HEK293 (cell line): Measurements from ENCODE around the gene NIP7.

Experiments used
- CTCF ChIA-PET: fragments of 350-600 bp; formaldehyde crosslinking; extraction: SDS; loops from one replicate; lab custom pipeline; 2021; ENCODE audit warnings: antibody characterized with exemption; lab: Yijun Ruan, JAX
- POLR2A ChIA-PET: fragments of 300-600 bp; formaldehyde crosslinking; extraction: SDS; loops from one replicate; lab custom pipeline; 2020; ENCODE audit warnings: antibody characterized with exemption, inconsistent platforms; lab: Yijun Ruan, JAX
- H3K27ac ChIP-seq: fragments of 200-500 bp; sonication (Bioruptor generic); 2 replicates; pipeline ENCODE4 v1.5.1; 2014; ENCODE audit warnings: low read depth, low read length, control low read depth, inconsistent platforms; ENCODE audit errors: extremely low read depth
- H3K36me3 ChIP-seq, 2 experiments: fragments of 200-500 bp in 1 of 2; sonication (Bioruptor generic) in 1 of 2; 1 replicate in 1 of 2; 2 replicates in 1 of 2; pipeline ENCODE4 v1.5.1; 2014 to 2017; ENCODE audit warnings: inconsistent platforms in 2 of 2, low read length in 2 of 2; ENCODE audit not compliant: control insufficient read depth in 2 of 2, insufficient read depth in 1 of 2
- H3K4me1 ChIP-seq: fragments of 200-500 bp; sonication (Bioruptor generic); 2 replicates; pipeline ENCODE4 v1.5.1; 2014; ENCODE audit warnings: mild to moderate bottlenecking, low read length, inconsistent platforms; ENCODE audit not compliant: control insufficient read depth, insufficient read depth
- H3K4me3 ChIP-seq: 2 replicates; pipeline ENCODE4 v1.5.1; 2011; ENCODE audit warnings: low read depth, mild to moderate bottlenecking, control low read depth, low read length, moderate library complexity
- H3K9me3 ChIP-seq: fragments of 200-500 bp; sonication (Bioruptor generic); 2 replicates; pipeline ENCODE4 v1.5.1; 2014; ENCODE audit warnings: low read depth, low read length, inconsistent platforms; ENCODE audit not compliant: control insufficient read depth, insufficient read depth
- EGR2 ChIP-seq: fragments of 450-650 bp; formaldehyde crosslinking; IDR thresholded peaks from 2 replicates; pipeline ENCODE4 v1.5.1; 2016; ENCODE audit warnings: low read depth, missing biosample characterization, missing genetic modification characterization
- MYNN ChIP-seq: fragments of 450-650 bp; formaldehyde crosslinking; IDR thresholded peaks from 2 replicates; pipeline ENCODE4 v1.5.1; 2016; ENCODE audit warnings: missing biosample characterization, missing genetic modification characterization, borderline replicate concordance
- ZBTB7A ChIP-seq: fragments of 450-650 bp; formaldehyde crosslinking; IDR thresholded peaks from 2 replicates; pipeline ENCODE4 v1.5.1; 2016; ENCODE audit warnings: low read depth, missing biosample characterization, missing genetic modification characterization
- ZBTB8A ChIP-seq: fragments of 450-650 bp; formaldehyde crosslinking; IDR thresholded peaks from 2 replicates; pipeline ENCODE4 v1.5.1; 2016; ENCODE audit warnings: missing biosample characterization, missing genetic modification characterization
- ZNF184 ChIP-seq: fragments of 450-650 bp; IDR thresholded peaks from 2 replicates; pipeline ENCODE4 v1.5.1; 2018; ENCODE audit warnings: missing biosample characterization, mild to moderate bottlenecking, missing genetic modification characterization
- ZNF239 ChIP-seq: fragments of 450-650 bp; formaldehyde crosslinking; IDR thresholded peaks from 2 replicates; pipeline ENCODE4 v1.5.1; 2016; ENCODE audit warnings: missing biosample characterization, missing genetic modification characterization
- ZNF426 ChIP-seq: fragments of 450-650 bp; formaldehyde crosslinking; IDR thresholded peaks from 2 replicates; pipeline ENCODE4 v1.5.1; 2017; ENCODE audit warnings: missing biosample characterization, missing genetic modification characterization, mild to moderate bottlenecking, inconsistent platforms, moderate library complexity
- ZNF48 ChIP-seq: fragments of 450-650 bp; formaldehyde crosslinking; IDR thresholded peaks from 2 replicates; pipeline ENCODE4 v1.5.1; 2016; ENCODE audit warnings: missing biosample characterization, missing genetic modification characterization
- ZNF677 ChIP-seq: fragments of 450-650 bp; IDR thresholded peaks from 2 replicates; pipeline ENCODE4 v1.5.0; 2018; ENCODE audit warnings: missing biosample characterization, mild to moderate bottlenecking, missing genetic modification characterization, moderate library complexity
- ZNF785 ChIP-seq: fragments of 450-650 bp; formaldehyde crosslinking; IDR thresholded peaks from 2 replicates; pipeline ENCODE4 v1.5.1; 2016; ENCODE audit warnings: missing biosample characterization, missing genetic modification characterization
- TF ChIP-seq, protein P1 (sequence below): fragments of 450-650 bp; IDR thresholded peaks from 2 replicates; pipeline ENCODE4 v1.5.1; 2018; ENCODE audit warnings: missing biosample characterization, missing genetic modification characterization
- TF ChIP-seq, protein P2 (sequence below): fragments of 450-650 bp; formaldehyde crosslinking; conservative IDR thresholded peaks from 2 replicates; pipeline ENCODE4 v1.5.1; 2016; ENCODE audit warnings: low read depth, missing biosample characterization, missing genetic modification characterization
- TF ChIP-seq, protein P3 (sequence below): fragments of 450-650 bp; formaldehyde crosslinking; IDR thresholded peaks from 2 replicates; pipeline ENCODE4 v1.5.1; 2016; ENCODE audit warnings: missing biosample characterization, missing genetic modification characterization
- TF ChIP-seq, protein P4 (sequence below): fragments of 450-650 bp; formaldehyde crosslinking; IDR thresholded peaks from 2 replicates; pipeline ENCODE4 v1.5.1; 2016; ENCODE audit warnings: missing biosample characterization, missing genetic modification characterization
- TF ChIP-seq, protein P5 (sequence below): fragments of 450-650 bp; formaldehyde crosslinking; IDR thresholded peaks from 2 replicates; pipeline ENCODE4 v1.5.1; 2016; ENCODE audit warnings: missing biosample characterization, missing genetic modification characterization
- TF ChIP-seq, protein P6 (sequence below): fragments of 450-650 bp; formaldehyde crosslinking; IDR thresholded peaks from 2 replicates; pipeline ENCODE4 v1.5.1; 2017; ENCODE audit warnings: missing biosample characterization, missing genetic modification characterization

The NIP7 gene

DNA sequence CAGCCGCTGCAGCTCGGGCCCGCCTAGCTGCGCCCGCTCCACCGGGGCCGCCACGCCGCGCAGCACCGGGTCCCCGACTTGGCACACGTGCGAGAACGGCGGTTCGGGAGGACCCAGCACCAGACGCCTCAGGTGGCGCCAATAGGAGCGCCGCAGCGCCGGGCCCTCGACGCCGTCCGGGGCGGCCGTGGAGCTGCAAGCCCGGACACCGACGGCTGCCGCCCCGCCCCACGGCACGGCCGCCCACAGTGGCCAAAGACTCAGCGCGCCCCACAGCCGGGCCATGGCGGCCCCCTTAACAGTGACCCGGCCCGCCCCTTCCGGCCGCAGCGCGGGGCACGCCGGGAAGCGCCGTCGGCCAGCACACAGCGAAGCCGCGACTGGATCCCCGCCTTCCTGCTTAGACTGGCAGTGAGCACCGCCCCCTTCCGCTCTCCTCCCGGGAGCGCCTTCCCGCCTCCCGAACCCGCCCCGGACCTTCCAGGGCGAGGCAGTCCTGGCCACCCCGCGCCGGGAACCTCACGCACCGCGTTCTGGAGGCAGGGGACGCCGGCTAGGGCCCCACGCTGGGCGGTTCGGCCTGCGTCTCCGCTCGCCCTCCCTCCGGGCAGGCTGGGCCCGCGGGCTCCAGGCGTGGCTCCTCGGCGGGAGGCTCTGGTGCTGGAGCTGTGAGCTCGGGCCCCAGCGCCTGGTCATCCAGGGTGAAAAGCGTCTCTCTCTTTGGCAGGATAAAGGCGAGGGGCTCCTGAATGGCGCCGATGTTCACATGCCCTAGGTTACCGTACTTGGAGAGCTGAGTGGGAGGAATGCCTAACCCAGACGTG, 9.1 kb upstream of the NIP7 start, which contains the start of gene PDF:
Gene PDF, minus strand, starts transcription at position 303 of the 824 bp plus-strand sequence. Its CDS starts 18 bp downstream, at position 285.
- CTCF ChIA-PET, result interaction anchor here (0.9 kb wide), 1 partner anchor 18 kb away, joined by 3 read pairs; no protein-coding TSS in a partner anchor
- POLR2A ChIA-PET, result interaction anchor here (0.6 to 4.9 kb wide), 5 partner anchors 10 to 424 kb away, joined by 3 to 27 read pairs (median 3); partner anchors contain the start of genes COG8, NIP7 and NOB1
- H3K36me3 ChIP-seq, result peaks cover 18 to 79% of the 10 kb centered on the region in 2 experiments; a peak in 2 of 3 replicates
- TF ChIP-seq, protein P1, sequence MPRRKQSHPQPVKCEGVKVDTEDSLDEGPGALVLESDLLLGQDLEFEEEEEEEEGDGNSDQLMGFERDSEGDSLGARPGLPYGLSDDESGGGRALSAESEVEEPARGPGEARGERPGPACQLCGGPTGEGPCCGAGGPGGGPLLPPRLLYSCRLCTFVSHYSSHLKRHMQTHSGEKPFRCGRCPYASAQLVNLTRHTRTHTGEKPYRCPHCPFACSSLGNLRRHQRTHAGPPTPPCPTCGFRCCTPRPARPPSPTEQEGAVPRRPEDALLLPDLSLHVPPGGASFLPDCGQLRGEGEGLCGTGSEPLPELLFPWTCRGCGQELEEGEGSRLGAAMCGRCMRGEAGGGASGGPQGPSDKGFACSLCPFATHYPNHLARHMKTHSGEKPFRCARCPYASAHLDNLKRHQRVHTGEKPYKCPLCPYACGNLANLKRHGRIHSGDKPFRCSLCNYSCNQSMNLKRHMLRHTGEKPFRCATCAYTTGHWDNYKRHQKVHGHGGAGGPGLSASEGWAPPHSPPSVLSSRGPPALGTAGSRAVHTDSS (tag by site-specific recombination), result peak; percentile 41; the same call in 1 of the 2 replicates
- TF ChIP-seq ZNF426 (tag by site-specific recombination) (no peak), MYNN (tag by site-specific recombination) (no peak), ZNF677 (tag by site-specific recombination) (peak; percentile 29; the same call in 1 of the 2 replicates), ZBTB7A (no peak), ZBTB8A (peak; percentile 53), ZNF239 (tag by site-specific recombination) (no peak), EGR2 (peak; percentile 35; the same call in 1 of the 2 replicates), ZNF184 (tag by site-specific recombination) (no peak), ZNF785 (tag by site-specific recombination) (no peak), ZNF48 (tag by site-specific recombination) (no peak)
- TF ChIP-seq, protein P2, sequence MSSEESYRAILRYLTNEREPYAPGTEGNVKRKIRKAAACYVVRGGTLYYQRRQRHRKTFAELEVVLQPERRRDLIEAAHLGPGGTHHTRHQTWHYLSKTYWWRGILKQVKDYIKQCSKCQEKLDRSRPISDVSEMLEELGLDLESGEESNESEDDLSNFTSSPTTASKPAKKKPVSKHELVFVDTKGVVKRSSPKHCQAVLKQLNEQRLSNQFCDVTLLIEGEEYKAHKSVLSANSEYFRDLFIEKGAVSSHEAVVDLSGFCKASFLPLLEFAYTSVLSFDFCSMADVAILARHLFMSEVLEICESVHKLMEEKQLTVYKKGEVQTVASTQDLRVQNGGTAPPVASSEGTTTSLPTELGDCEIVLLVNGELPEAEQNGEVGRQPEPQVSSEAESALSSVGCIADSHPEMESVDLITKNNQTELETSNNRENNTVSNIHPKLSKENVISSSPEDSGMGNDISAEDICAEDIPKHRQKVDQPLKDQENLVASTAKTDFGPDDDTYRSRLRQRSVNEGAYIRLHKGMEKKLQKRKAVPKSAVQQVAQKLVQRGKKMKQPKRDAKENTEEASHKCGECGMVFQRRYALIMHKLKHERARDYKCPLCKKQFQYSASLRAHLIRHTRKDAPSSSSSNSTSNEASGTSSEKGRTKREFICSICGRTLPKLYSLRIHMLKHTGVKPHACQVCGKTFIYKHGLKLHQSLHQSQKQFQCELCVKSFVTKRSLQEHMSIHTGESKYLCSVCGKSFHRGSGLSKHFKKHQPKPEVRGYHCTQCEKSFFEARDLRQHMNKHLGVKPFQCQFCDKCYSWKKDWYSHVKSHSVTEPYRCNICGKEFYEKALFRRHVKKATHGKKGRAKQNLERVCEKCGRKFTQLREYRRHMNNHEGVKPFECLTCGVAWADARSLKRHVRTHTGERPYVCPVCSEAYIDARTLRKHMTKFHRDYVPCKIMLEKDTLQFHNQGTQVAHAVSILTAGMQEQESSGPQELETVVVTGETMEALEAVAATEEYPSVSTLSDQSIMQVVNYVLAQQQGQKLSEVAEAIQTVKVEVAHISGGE (tag by site-specific recombination), result peak; percentile 85
- TF ChIP-seq, protein P3, sequence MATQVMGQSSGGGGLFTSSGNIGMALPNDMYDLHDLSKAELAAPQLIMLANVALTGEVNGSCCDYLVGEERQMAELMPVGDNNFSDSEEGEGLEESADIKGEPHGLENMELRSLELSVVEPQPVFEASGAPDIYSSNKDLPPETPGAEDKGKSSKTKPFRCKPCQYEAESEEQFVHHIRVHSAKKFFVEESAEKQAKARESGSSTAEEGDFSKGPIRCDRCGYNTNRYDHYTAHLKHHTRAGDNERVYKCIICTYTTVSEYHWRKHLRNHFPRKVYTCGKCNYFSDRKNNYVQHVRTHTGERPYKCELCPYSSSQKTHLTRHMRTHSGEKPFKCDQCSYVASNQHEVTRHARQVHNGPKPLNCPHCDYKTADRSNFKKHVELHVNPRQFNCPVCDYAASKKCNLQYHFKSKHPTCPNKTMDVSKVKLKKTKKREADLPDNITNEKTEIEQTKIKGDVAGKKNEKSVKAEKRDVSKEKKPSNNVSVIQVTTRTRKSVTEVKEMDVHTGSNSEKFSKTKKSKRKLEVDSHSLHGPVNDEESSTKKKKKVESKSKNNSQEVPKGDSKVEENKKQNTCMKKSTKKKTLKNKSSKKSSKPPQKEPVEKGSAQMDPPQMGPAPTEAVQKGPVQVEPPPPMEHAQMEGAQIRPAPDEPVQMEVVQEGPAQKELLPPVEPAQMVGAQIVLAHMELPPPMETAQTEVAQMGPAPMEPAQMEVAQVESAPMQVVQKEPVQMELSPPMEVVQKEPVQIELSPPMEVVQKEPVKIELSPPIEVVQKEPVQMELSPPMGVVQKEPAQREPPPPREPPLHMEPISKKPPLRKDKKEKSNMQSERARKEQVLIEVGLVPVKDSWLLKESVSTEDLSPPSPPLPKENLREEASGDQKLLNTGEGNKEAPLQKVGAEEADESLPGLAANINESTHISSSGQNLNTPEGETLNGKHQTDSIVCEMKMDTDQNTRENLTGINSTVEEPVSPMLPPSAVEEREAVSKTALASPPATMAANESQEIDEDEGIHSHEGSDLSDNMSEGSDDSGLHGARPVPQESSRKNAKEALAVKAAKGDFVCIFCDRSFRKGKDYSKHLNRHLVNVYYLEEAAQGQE (tag by site-specific recombination), result no peak
- TF ChIP-seq, protein P4, sequence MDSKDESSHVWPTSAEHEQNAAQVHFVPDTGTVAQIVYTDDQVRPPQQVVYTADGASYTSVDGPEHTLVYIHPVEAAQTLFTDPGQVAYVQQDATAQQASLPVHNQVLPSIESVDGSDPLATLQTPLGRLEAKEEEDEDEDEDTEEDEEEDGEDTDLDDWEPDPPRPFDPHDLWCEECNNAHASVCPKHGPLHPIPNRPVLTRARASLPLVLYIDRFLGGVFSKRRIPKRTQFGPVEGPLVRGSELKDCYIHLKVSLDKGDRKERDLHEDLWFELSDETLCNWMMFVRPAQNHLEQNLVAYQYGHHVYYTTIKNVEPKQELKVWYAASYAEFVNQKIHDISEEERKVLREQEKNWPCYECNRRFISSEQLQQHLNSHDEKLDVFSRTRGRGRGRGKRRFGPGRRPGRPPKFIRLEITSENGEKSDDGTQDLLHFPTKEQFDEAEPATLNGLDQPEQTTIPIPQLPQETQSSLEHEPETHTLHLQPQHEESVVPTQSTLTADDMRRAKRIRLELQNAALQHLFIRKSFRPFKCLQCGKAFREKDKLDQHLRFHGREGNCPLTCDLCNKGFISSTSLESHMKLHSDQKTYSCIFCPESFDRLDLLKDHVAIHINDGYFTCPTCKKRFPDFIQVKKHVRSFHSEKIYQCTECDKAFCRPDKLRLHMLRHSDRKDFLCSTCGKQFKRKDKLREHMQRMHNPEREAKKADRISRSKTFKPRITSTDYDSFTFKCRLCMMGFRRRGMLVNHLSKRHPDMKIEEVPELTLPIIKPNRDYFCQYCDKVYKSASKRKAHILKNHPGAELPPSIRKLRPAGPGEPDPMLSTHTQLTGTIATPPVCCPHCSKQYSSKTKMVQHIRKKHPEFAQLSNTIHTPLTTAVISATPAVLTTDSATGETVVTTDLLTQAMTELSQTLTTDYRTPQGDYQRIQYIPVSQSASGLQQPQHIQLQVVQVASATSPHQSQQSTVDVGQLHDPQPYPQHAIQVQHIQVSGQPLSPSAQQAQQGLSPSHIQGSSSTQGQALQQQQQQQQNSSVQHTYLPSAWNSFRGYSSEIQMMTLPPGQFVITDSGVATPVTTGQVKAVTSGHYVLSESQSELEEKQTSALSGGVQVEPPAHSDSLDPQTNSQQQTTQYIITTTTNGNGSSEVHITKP (tag by site-specific recombination), result peak; percentile 31; the same call in 1 of the 2 replicates
- TF ChIP-seq, protein P5, sequence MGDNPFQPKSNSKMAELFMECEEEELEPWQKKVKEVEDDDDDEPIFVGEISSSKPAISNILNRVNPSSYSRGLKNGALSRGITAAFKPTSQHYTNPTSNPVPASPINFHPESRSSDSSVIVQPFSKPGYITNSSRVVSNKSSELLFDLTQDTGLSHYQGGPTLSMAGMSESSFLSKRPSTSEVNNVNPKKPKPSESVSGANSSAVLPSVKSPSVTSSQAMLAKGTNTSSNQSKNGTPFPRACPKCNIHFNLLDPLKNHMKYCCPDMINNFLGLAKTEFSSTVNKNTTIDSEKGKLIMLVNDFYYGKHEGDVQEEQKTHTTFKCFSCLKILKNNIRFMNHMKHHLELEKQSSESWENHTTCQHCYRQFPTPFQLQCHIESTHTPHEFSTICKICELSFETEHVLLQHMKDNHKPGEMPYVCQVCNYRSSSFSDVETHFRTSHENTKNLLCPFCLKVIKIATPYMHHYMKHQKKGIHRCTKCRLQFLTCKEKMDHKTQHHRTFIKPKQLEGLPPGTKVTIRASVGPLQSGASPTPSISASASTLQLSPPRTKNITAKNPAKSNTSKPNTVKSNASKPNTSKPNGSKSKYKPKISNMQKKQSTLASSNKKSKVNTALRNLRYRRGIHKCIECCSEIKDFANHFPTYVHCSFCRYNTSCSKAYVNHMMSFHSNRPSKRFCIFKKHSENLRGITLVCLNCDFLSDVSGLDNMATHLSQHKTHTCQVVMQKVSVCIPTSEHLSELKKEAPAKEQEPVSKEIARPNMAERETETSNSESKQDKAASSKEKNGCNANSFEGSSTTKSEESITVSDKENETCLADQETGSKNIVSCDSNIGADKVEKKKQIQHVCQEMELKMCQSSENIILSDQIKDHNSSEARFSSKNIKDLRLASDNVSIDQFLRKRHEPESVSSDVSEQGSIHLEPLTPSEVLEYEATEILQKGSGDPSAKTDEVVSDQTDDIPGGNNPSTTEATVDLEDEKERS (tag by site-specific recombination), result no peak
- TF ChIP-seq, protein P6, sequence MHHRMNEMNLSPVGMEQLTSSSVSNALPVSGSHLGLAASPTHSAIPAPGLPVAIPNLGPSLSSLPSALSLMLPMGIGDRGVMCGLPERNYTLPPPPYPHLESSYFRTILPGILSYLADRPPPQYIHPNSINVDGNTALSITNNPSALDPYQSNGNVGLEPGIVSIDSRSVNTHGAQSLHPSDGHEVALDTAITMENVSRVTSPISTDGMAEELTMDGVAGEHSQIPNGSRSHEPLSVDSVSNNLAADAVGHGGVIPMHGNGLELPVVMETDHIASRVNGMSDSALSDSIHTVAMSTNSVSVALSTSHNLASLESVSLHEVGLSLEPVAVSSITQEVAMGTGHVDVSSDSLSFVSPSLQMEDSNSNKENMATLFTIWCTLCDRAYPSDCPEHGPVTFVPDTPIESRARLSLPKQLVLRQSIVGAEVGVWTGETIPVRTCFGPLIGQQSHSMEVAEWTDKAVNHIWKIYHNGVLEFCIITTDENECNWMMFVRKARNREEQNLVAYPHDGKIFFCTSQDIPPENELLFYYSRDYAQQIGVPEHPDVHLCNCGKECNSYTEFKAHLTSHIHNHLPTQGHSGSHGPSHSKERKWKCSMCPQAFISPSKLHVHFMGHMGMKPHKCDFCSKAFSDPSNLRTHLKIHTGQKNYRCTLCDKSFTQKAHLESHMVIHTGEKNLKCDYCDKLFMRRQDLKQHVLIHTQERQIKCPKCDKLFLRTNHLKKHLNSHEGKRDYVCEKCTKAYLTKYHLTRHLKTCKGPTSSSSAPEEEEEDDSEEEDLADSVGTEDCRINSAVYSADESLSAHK, result no peak

More for the DNA sequence above, 9.1 kb upstream of the NIP7 start, which contains the start of gene PDF:
- peak within 1 kb of the TSS; percentile 80 for H3K4me3 ChIP-seq
- H3K27ac ChIP-seq, result peak within 1 kb of the TSS; percentile 78
- H3K9me3 ChIP-seq, result no peaks in the 10 kb centered on the region
- H3K4me1 ChIP-seq, result peaks cover 4% of the 10 kb centered on the region; the same call in 1 of the 2 replicates
